WI38 (cell line): ENCODE data around the gene GOLIM4.

Source experiments
- H3K4me3 ChIP-seq: 2 replicates; pipeline ENCODE4 v1.5.1; 2011; ENCODE audit warnings: low read depth, mild to moderate bottlenecking, control low read depth, low read length
- CTCF ChIP-seq: IDR thresholded peaks from 2 replicates; pipeline ENCODE4 v1.5.1; 2012; ENCODE audit warnings: low read depth, mild to moderate bottlenecking, control low read depth, low read length

Gene GOLIM4

GRCh38 chr3:167972502-167972901 is 123.2 kb downstream of the GOLIM4 start:
- H3K4me3 ChIP-seq: no peak overlapping the region
- no peak for TF ChIP-seq CTCF

DNA sequence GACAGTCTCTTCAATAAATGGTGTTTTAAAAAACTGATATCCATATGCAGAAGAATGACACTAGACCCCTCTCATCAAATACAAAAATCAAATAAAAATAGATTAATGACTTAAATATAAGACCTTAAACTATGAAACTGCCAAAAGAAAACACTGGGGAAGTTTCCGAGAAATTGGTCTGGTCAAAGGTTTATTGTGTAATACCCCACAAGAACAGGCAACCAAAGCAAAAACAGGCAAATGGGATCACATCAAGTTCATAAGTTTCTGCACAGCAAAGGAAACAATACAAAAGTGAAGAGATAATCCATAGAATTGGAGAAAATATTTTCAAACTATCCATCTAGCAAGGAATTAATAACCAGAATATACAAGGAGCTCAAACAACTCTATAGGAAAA is 126.2 kb downstream of the GOLIM4 start:
- H3K4me3 ChIP-seq: no peak overlapping the region
- no peak for TF ChIP-seq CTCF

GRCh38 chr3:167967257-167968036 is 128.3 kb downstream of the GOLIM4 start:
- H3K4me3 ChIP-seq: no peak overlapping the region
- TF ChIP-seq CTCF: no peak
